ENCODE measurements around the gene SIGLEC11. TPM values are rescaled to one million over a fixed set of nuclear protein-coding genes. Genes with fewer than 3 reads are reported as not detected.

Gene SIGLEC11
- total and polyA plus RNA-seq, 2 of the 13 experiments (the other 11 are each of a cell fraction or from before 2014, with no cell fraction given) = not detected

DNA sequence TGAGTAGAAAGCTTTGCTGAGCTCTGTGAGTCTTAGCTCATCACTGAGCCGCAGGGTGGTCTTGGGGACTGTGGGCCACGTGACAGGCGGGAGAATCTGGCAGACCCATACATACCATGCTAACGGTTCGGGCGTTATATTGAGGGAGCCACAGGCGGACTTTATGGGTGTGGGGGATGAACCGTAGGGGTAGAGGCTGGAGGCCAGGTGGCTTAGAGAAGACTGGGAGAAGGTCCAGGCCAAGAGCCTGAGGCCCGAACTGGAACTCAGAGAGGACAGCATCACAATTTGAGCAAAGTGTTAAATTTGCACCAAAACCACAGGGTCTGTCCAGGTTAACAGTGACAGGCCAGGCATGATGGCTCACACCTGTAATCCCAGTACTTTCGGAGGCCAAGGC, 47.3 kb downstream of the SIGLEC11 start (continued):
- TF ChIP-seq, protein P1, sequence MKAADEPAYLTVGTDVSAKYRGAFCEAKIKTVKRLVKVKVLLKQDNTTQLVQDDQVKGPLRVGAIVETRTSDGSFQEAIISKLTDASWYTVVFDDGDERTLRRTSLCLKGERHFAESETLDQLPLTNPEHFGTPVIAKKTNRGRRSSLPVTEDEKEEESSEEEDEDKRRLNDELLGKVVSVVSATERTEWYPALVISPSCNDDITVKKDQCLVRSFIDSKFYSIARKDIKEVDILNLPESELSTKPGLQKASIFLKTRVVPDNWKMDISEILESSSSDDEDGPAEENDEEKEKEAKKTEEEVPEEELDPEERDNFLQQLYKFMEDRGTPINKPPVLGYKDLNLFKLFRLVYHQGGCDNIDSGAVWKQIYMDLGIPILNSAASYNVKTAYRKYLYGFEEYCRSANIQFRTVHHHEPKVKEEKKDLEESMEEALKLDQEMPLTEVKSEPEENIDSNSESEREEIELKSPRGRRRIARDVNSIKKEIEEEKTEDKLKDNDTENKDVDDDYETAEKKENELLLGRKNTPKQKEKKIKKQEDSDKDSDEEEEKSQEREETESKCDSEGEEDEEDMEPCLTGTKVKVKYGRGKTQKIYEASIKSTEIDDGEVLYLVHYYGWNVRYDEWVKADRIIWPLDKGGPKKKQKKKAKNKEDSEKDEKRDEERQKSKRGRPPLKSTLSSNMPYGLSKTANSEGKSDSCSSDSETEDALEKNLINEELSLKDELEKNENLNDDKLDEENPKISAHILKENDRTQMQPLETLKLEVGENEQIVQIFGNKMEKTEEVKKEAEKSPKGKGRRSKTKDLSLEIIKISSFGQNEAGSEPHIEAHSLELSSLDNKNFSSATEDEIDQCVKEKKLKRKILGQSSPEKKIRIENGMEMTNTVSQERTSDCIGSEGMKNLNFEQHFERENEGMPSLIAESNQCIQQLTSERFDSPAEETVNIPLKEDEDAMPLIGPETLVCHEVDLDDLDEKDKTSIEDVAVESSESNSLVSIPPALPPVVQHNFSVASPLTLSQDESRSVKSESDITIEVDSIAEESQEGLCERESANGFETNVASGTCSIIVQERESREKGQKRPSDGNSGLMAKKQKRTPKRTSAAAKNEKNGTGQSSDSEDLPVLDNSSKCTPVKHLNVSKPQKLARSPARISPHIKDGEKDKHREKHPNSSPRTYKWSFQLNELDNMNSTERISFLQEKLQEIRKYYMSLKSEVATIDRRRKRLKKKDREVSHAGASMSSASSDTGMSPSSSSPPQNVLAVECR (CRISPR knock-in tag; IDR thresholded peaks at IDR 0.05; ENCODE audit: borderline replicate concordance) = 0 out of 2 replicates have a peak, but pooled peaks have one; percentile 12
- TF ChIP-seq, protein P2, sequence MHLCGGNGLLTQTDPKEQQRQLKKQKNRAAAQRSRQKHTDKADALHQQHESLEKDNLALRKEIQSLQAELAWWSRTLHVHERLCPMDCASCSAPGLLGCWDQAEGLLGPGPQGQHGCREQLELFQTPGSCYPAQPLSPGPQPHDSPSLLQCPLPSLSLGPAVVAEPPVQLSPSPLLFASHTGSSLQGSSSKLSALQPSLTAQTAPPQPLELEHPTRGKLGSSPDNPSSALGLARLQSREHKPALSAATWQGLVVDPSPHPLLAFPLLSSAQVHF (CRISPR knock-in tag; IDR thresholded peaks at IDR 0.05) = no peak

DNA sequence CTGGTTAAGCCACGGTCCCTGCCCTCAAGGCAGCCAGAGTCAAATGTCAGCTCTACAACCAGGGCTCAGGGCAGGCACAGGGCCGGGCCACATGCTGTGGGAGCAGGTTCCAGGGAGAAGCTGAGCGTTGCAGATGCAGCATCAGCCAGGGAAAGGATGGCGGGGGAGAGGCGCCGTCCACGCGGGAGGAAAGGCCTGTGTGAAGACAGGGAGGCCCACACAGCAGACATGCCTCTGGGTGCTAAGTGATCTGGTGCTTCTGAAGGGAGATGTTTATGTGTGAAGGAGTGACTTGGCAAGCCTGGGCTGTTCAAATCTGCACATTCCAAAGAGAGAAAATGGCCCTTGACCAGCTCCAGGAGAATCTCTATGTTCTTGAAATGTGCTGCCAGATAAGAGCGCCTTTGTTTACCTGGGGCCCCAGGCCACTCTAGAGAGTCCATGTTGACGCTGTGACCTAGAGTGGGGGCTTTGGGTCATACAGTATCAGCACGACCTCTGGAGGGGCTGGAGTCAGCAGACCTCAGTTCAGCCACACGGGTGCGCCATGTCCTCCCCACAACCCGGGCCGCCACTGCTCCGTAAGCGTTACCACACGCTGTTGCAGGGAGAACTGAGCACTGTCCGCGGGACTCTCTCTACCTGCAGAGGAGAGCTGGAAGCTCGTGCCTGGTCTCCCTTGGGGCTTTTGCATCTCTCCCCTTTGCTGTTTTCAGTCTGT, 47.8 kb downstream of the SIGLEC11 start:
- Histone ChIP-seq H3K79me2 (ENCODE audit: insufficient read depth, low read length) (peaks cover 17% of the 10 kb centered on the region), H3K4me2 (ENCODE audit: low read depth, low read length) (peak overlapping the region; percentile 18; the same call in 1 of the 2 replicates), H3K27me3 (ENCODE audit: control insufficient read depth in 1 of 2, insufficient read depth in 2 of 2, low read length in 2 of 2) (no peaks in the 10 kb centered on the region), H4K20me1 (ENCODE audit: insufficient read depth, low read length) (no peaks in the 10 kb centered on the region), H2AFZ (ENCODE audit: low read length) (no peak overlapping the region), H3K4me1 (ENCODE audit: insufficient read depth, low read length) (peaks cover 24% of the 10 kb centered on the region), H3K27ac (ENCODE audit: extremely low read length, insufficient read depth, low read length) (peak overlapping the region; percentile 57), H3K9me3 (ENCODE audit: low read length) (no peaks in the 10 kb centered on the region), H3K9ac (ENCODE audit: insufficient read depth, low read depth, low read length) (peak overlapping the region; percentile 10; the same call in 1 of the 2 replicates), H3K4me3 (replicated peaks in 1 of 3; ENCODE audit: insufficient read depth in 1 of 3, low read depth in 2 of 3, low read length in 3 of 3) (no peak overlapping the region), H3K36me3 (replicated peaks in 1 of 2; ENCODE audit: control insufficient read depth in 1 of 2, insufficient read depth in 2 of 2, low read length in 2 of 2) (peaks cover 26 to 45% of the 10 kb centered on the region in 2 experiments)
- BruUV-seq (replicated peaks) = no TSS peak
- ChIA-PET POLR2A (interaction anchor here (2.5 kb wide), 1 partner anchor 17 kb away, joined by 17 read pairs; the partner anchor contains the start of genes ATF5 and NUP62), CTCF (ENCODE audit: low intra/inter-chr PET ratio, low total read pairs) (interaction anchor here (1.2 kb wide), 1 partner anchor 71 kb away, joined by 4 read pairs; no protein-coding TSS in a partner anchor)
- ATAC-seq = peak; percentile 75
- peak; percentile 30 for FAIRE-seq
- 90% methylated on average over 12 of the region's 21 CpGs for WGBS (ENCODE audit: low lambda C conversion rate)
- DNase-seq (ENCODE audit: low spot score) = peak; percentile 44
- intact Hi-C loops (cut with micrococcal nuclease; ENCODE audit: unreplicated experiment) (no loop called here), in situ Hi-C loops (cut with HindIII; ENCODE audit: extremely low pct_ligation_motif_present, low pct_unique_long_range_greater_than_20kb) (no loop called here)
- no peak for TF ChIP-seq PLRG1 (conservative IDR thresholded peaks at IDR 0.05)
- TF ChIP-seq, protein P3, sequence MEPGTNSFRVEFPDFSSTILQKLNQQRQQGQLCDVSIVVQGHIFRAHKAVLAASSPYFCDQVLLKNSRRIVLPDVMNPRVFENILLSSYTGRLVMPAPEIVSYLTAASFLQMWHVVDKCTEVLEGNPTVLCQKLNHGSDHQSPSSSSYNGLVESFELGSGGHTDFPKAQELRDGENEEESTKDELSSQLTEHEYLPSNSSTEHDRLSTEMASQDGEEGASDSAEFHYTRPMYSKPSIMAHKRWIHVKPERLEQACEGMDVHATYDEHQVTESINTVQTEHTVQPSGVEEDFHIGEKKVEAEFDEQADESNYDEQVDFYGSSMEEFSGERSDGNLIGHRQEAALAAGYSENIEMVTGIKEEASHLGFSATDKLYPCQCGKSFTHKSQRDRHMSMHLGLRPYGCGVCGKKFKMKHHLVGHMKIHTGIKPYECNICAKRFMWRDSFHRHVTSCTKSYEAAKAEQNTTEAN (CRISPR knock-in tag; conservative IDR thresholded peaks at IDR 0.05) = no peak
- no peak for TF ChIP-seq ATM (IDR thresholded peaks at IDR 0.05; ENCODE audit: borderline replicate concordance)
- TF ChIP-seq, protein P4, sequence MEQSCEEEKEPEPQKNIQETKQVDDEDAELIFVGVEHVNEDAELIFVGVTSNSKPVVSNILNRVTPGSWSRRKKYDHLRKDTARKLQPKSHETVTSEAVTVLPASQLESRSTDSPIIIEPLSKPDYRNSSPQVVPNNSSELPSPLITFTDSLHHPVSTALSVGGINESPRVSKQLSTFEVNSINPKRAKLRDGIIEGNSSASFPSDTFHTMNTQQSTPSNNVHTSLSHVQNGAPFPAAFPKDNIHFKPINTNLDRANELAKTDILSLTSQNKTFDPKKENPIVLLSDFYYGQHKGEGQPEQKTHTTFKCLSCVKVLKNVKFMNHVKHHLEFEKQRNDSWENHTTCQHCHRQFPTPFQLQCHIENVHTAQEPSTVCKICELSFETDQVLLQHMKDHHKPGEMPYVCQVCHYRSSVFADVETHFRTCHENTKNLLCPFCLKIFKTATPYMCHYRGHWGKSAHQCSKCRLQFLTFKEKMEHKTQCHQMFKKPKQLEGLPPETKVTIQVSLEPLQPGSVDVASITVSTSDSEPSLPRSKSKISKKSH (CRISPR knock-in tag; IDR thresholded peaks at IDR 0.05; ENCODE audit: borderline replicate concordance) = no peak
